ENCODE measurements around the gene SUGCT.

- no peak for TF ChIP-seq EZH2 (IDR thresholded peaks at IDR 0.05; ENCODE audit: borderline replicate concordance, low read depth, low read length, poor library complexity, severe bottlenecking)
- TF ChIP-seq, protein P1, sequence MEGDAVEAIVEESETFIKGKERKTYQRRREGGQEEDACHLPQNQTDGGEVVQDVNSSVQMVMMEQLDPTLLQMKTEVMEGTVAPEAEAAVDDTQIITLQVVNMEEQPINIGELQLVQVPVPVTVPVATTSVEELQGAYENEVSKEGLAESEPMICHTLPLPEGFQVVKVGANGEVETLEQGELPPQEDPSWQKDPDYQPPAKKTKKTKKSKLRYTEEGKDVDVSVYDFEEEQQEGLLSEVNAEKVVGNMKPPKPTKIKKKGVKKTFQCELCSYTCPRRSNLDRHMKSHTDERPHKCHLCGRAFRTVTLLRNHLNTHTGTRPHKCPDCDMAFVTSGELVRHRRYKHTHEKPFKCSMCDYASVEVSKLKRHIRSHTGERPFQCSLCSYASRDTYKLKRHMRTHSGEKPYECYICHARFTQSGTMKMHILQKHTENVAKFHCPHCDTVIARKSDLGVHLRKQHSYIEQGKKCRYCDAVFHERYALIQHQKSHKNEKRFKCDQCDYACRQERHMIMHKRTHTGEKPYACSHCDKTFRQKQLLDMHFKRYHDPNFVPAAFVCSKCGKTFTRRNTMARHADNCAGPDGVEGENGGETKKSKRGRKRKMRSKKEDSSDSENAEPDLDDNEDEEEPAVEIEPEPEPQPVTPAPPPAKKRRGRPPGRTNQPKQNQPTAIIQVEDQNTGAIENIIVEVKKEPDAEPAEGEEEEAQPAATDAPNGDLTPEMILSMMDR (conservative IDR thresholded peaks at IDR 0.05; ENCODE audit: low read depth, low read length), result no peak
Measured at GRCh38 chr7:40571796-40572195, 437.0 kb downstream of the SUGCT start.

Measured in A673 (cell line).